HFFc6 (cell line): Measurements from ENCODE around the gene HHAT. TPM values are rescaled to one million over a fixed set of nuclear protein-coding genes. Genes with fewer than 3 reads are reported as not detected.

Experiments
- DNase-seq: peaks from one replicate; pipeline ENCODE4 v3.0.0-alpha.2; 2018
- H3K27ac Mint-ChIP-seq: 2 replicates; pipeline ENCODE4 v1.8.0; 2020; ENCODE audit warnings: mild to moderate bottlenecking, mixed read lengths
- H3K27me3 Mint-ChIP-seq: 2 replicates; pipeline ENCODE4 v1.8.0; 2021; ENCODE audit warnings: mild to moderate bottlenecking, moderate library complexity, mixed read lengths; ENCODE audit not compliant: insufficient read depth
- H3K36me3 Mint-ChIP-seq: 2 replicates; pipeline ENCODE4 v1.8.0; 2021; ENCODE audit warnings: low read depth, mixed read lengths
- H3K4me1 Mint-ChIP-seq: 2 replicates; pipeline ENCODE4 v1.8.0; 2020; ENCODE audit warnings: low read depth, mixed read lengths
- H3K4me3 Mint-ChIP-seq: 2 replicates; pipeline ENCODE4 v1.8.0; 2020; ENCODE audit warnings: mild to moderate bottlenecking, moderate library complexity, mixed read lengths
- H3K9me3 Mint-ChIP-seq: 2 replicates; pipeline ENCODE4 v1.8.0; 2020; ENCODE audit warnings: mild to moderate bottlenecking, mixed read lengths
- total RNA-seq, 6 experiments: library from RNA; stranded (reverse); fragmentation: NEBNext Ultra II Directional; extraction: Animal tissue kit (Norgen Biotek cat#: 25700); gene quantifications; 2 replicates in 1 of 6; 3 replicates in 5 of 6; pipeline ENCODE4 v1.2.3, GENCODE V29; 2021
- TF ChIP-seq, protein P1 (sequence below): fragments of 200-600 bp; sonication (generic); IDR thresholded peaks from 2 replicates; pipeline ENCODE4 v1.5.0; 2021; ENCODE audit warnings: antibody characterized with exemption, mild to moderate bottlenecking

The HHAT gene
- total RNA-seq, 6 experiments from 2014 or later = 2.8 to 3.9 (median 3.2) TPM

GRCh38 chr1:210662291-210663050, 333.8 kb downstream of the HHAT start:
- Mint-ChIP-seq H3K9me3 (no peaks in the 10 kb centered on the region), H3K4me1 (no peaks in the 10 kb centered on the region), H3K27ac (no peak overlapping the region), H3K36me3 (peaks cover 6% of the 10 kb centered on the region; the same call in 1 of the 2 replicates), H3K27me3 (peaks cover 2% of the 10 kb centered on the region; the same call in 1 of the 2 replicates), H3K4me3 (no peak overlapping the region)
- TF ChIP-seq, protein P1, sequence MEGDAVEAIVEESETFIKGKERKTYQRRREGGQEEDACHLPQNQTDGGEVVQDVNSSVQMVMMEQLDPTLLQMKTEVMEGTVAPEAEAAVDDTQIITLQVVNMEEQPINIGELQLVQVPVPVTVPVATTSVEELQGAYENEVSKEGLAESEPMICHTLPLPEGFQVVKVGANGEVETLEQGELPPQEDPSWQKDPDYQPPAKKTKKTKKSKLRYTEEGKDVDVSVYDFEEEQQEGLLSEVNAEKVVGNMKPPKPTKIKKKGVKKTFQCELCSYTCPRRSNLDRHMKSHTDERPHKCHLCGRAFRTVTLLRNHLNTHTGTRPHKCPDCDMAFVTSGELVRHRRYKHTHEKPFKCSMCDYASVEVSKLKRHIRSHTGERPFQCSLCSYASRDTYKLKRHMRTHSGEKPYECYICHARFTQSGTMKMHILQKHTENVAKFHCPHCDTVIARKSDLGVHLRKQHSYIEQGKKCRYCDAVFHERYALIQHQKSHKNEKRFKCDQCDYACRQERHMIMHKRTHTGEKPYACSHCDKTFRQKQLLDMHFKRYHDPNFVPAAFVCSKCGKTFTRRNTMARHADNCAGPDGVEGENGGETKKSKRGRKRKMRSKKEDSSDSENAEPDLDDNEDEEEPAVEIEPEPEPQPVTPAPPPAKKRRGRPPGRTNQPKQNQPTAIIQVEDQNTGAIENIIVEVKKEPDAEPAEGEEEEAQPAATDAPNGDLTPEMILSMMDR = no peak
- no peak for DNase-seq

- H3K27ac Mint-ChIP-seq = no peak overlapping the region
These were observed 335.2 kb downstream of the HHAT start for GRCh38 chr1:210663730-210664573.

DNA sequence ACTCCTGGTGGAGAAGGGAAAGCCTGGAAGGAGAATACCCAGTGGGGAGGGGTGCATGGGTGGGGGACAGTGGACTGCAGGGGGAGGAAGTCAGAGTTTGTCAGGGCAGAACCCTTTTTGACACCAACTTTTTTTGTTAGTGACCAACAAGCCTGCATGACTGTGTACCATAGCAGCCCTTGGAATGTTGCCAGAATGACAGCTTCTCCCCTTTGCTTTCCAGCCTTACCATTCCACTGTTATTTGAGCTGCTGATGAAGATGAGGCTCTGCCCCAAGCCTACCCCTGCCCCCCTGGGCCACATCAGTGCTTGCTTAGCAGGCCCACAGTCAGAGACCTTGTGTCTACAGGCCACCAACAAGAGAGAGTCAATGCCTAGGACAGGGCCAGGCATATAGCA, 341.2 kb downstream of the HHAT start:
- Mint-ChIP-seq H3K4me1 (peaks cover 4% of the 10 kb centered on the region; the same call in 1 of the 2 replicates), H3K36me3 (no peaks in the 10 kb centered on the region), H3K27ac (no peak overlapping the region), H3K9me3 (no peaks in the 10 kb centered on the region), H3K27me3 (peaks cover 2% of the 10 kb centered on the region), H3K4me3 (no peak overlapping the region)
- no peak for DNase-seq
- TF ChIP-seq, protein P1 = no peak

More at GRCh38 chr1:210663730-210664573, 335.2 kb downstream of the HHAT start:
- Mint-ChIP-seq H3K4me3 (no peak overlapping the region), H3K4me1 (no peaks in the 10 kb centered on the region), H3K36me3 (no peaks in the 10 kb centered on the region), H3K9me3 (no peaks in the 10 kb centered on the region), H3K27me3 (no peaks in the 10 kb centered on the region; the same call in 1 of the 2 replicates)
- TF ChIP-seq, protein P1 = no peak
- no peak for DNase-seq

GRCh38 chr1:210674151-210674550, 345.4 kb downstream of the HHAT start:
- TF ChIP-seq, protein P1 = no peak
- Mint-ChIP-seq H3K4me1 (peaks cover 4% of the 10 kb centered on the region; the same call in 1 of the 2 replicates), H3K27me3 (peaks cover 2% of the 10 kb centered on the region; the same call in 1 of the 2 replicates), H3K4me3 (no peak overlapping the region), H3K36me3 (no peaks in the 10 kb centered on the region), H3K9me3 (no peaks in the 10 kb centered on the region), H3K27ac (no peak overlapping the region)
- no peak for DNase-seq

DNA sequence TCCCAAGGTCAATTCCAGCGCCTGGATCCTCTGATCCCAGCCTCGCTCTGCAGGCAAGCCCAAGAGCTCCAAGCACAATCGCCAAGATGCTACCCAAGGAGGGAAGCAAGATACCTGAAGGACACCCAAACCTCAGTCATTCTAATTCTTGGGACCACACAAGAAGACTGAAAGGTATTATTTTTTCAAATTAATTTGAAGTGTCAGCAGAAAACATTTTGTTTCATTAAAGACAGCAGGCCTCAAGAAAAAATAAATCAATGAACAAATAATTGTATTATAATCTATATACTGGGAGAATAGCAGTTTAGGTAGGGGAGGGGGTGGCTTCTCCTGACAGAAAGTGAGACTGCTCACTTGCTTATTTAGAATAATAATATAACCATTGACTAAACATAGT, 347.8 kb downstream of the HHAT start:
- TF ChIP-seq, protein P1 = no peak
- H3K4me1 Mint-ChIP-seq = peaks cover 4% of the 10 kb centered on the region; the same call in 1 of the 2 replicates
- H3K27ac Mint-ChIP-seq = no peak overlapping the region
- no peak overlapping the region for H3K4me3 Mint-ChIP-seq
- H3K27me3 Mint-ChIP-seq = peaks cover 1% of the 10 kb centered on the region
- no peaks in the 10 kb centered on the region for H3K9me3 Mint-ChIP-seq
- DNase-seq = no peak
- H3K36me3 Mint-ChIP-seq = no peaks in the 10 kb centered on the region
